ENCODE results near the gene ZMYND11.

Gene ZMYND11

GRCh38 chr10:219731-220472 is 84.6 kb downstream of the ZMYND11 start:
- no peak for TF ChIP-seq CTCF (IDR thresholded peaks at IDR 0.05; ENCODE audit: control insufficient read depth, insufficient read depth, low read depth, low read length, missing control alignments)
- H3K4me3 ChIP-seq (ENCODE audit: control insufficient read depth, low read depth, low read length), result no peak overlapping the region
- no peak for DNase-seq (ENCODE audit: low read depth)

DNA sequence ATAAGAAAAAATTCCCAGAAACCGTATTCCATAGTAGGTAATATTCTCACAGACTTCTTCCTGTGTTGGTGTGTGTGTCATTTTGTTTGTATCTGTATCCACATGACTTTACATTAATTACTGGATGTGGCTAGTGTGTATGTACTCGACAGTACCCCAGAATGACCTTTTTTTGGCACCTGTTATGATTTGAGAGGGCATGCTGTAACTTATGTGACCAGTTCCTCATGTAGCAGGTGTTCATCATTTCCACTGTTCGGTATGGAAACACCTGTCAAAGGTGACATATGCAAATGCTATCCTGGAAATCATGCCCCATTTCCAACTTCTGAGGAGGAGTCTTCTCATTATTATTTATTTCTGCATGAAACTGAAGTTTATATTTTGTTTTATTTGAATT is 89.3 kb downstream of the ZMYND11 start:
- H3K4me3 ChIP-seq (ENCODE audit: control insufficient read depth, low read depth, low read length), result no peak overlapping the region
- DNase-seq (ENCODE audit: low read depth), result no peak
- no peak for TF ChIP-seq CTCF (IDR thresholded peaks at IDR 0.05; ENCODE audit: control insufficient read depth, insufficient read depth, low read depth, low read length, missing control alignments)

DNA sequence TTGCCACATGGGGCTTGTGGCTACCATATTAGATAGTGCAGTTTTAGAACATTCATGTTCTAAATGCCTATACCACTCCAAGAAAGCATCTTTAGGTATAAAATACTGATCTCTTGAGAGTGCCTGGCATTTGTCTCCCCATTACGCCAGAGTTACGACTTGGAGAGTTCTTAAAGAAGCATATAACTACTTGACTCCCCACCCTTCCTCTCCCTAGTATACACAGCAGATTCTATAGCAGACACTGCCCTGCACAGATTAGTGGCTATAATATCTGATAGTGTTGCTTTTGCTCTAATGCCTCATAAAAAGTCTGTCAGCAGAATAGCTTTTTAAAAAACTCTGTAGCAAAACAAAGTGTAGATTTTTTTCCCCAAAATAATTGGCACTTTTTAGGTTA is 90.8 kb downstream of the ZMYND11 start:
- no peak for TF ChIP-seq CTCF (IDR thresholded peaks at IDR 0.05; ENCODE audit: control insufficient read depth, insufficient read depth, low read depth, low read length, missing control alignments)
- no peak for DNase-seq (ENCODE audit: low read depth)
- no peak overlapping the region for H3K4me3 ChIP-seq (ENCODE audit: control insufficient read depth, low read depth, low read length)

- no peak for TF ChIP-seq CTCF (IDR thresholded peaks at IDR 0.05; ENCODE audit: control insufficient read depth, insufficient read depth, low read depth, low read length, missing control alignments)
- peak; percentile 70 for DNase-seq (ENCODE audit: low read depth)
- no peak overlapping the region for H3K4me3 ChIP-seq (ENCODE audit: control insufficient read depth, low read depth, low read length)
Measured at GRCh38 chr10:227014-227413, 91.8 kb downstream of the ZMYND11 start.

DNA sequence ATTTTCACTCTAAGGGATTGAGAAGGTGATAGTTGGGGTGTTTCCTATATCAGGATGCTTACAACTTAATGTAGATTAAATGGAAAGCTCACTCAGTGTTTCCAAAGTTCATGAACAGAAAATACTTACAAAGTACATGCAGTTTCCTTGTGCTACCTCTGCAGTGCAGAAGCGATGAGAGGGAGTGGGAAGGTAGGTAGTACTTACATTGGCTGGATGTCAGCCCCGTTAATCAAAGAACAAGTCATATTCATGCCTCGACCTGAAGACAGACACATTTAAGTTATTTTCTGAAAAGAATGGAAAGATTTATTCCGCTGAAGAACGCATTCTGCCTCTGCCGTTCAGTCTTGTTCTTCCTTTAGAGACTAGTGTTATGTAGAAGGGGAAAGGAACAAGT is 93.1 kb downstream of the ZMYND11 start:
- DNase-seq (ENCODE audit: low read depth), result no peak
- no peak for TF ChIP-seq CTCF (IDR thresholded peaks at IDR 0.05; ENCODE audit: control insufficient read depth, insufficient read depth, low read depth, low read length, missing control alignments)

DNA sequence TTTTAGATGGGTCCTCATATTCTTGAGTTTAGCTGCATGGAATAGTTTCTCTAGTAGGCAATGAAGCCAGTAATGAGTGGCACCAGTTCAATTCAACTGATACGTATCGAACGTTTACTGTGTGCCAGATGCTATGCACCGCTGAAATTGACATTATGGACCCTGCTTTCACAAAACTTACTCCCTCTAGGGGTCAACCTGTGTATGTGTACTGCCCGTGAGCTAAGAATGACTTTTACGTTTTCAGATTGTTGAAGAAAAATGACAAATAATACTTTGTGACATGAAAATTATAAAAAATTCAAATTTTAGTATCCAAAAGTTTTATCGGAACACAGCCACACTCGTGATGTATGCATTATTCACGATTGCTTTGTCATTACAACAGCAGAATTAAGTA is 95.5 kb downstream of the ZMYND11 start:
- DNase-seq (ENCODE audit: low read depth), result no peak
- peak; percentile 43 for TF ChIP-seq CTCF (IDR thresholded peaks at IDR 0.05; ENCODE audit: control insufficient read depth, insufficient read depth, low read depth, low read length, missing control alignments)
- no peak overlapping the region for H3K4me3 ChIP-seq (ENCODE audit: control insufficient read depth, low read depth, low read length)

More for the DNA sequence above, 93.1 kb downstream of the ZMYND11 start:
- no peak overlapping the region for H3K4me3 ChIP-seq (ENCODE audit: control insufficient read depth, low read depth, low read length)
